SKM-1 (cell line): ENCODE data around the gene MARCHF4.

Experiments used
- DNase-seq: peaks from one replicate; lab custom pipeline; 2025; ENCODE audit not compliant: unreplicated experiment; lab: John Stamatoyannopoulos, UW

Gene MARCHF4

GRCh38 chr2:216351172-216351925 is 20.9 kb downstream of the MARCHF4 start:
- DNase-seq = no peak

GRCh38 chr2:216350214-216350791 is 22.0 kb downstream of the MARCHF4 start:
- no peak for DNase-seq

GRCh38 chr2:216349366-216349765 is 22.9 kb downstream of the MARCHF4 start:
- DNase-seq = no peak

- no peak for DNase-seq
Observed at GRCh38 chr2:216348756-216349308, 23.5 kb downstream of the MARCHF4 start.

DNA sequence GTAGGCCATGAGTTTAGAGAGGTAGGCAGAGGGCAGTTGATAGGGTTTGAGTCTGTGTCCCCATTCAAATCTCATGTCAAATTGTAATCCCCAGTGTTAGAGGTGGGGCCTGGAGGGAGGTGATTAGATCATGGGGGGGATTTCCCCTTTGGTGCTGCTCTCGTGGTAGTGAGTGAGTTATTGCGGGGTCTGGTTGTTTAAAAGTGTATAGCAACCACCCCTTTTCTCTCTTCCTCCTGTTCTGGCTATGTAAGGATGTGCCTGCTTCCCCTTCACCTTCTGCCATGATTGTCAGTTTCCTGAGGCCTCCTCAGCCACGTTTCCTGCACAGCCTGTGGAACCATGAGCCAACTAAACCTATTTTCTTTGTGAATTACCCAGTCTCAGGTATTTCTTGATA is 25.5 kb downstream of the MARCHF4 start:
- DNase-seq = no peak

DNA sequence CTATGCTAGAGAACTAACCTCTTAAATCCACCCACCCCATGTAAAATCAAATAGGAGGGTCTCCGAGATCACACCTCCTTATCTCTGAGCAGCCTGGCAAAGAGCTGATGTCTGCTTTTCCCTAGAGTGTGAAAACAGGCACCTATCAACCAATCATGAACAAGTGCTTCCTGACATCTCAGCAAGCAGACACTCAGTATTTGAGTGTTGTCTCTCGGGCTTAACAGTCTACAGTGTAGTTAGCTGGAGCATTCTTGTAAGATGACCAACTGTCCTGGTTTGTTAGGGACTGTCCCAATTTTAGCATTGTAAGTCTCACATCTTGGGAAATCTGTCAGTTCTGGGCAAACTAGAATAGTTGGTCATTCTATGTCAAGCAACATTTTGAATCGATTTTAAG is 26.4 kb downstream of the MARCHF4 start:
- DNase-seq = no peak

- no peak for DNase-seq
Observed at GRCh38 chr2:216344950-216345300, 27.4 kb downstream of the MARCHF4 start.

DNA sequence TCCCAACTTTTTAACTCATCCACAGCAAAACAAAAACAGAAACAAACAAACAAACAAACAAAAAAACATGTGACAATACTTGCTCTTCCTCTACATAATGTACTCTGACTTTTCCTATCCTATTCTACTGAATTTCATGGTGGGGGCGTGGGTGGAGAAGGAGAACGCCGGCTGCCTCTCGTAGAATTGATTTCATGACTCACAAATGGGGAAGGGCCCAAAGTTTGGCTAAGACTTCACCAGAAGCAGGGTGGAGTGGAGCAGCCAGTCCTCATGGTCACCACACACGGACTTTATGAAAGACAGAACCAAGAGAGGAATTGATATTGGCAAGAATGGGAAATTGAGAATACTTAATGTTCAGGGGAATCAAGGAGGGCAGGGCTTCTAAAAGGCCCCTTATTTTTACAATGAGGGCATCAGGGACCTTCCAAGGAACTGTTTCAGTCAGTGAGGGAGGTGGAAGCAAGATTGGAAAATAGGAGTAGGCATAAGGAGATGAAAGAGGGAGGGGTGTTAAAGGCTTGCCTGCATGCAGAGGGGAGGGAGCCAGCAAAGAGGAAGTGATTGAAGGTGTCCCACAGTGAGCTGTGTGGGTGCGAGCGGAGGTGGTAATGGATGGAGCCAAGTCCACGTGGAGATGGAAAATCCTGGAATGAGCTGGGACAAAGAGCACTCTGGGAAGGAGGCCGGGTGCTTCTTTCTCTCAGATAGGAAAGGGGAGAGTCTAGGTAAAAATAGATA is 27.9 kb downstream of the MARCHF4 start:
- DNase-seq = no peak

GRCh38 chr2:216343221-216343980 is 28.9 kb downstream of the MARCHF4 start:
- DNase-seq = no peak

DNA sequence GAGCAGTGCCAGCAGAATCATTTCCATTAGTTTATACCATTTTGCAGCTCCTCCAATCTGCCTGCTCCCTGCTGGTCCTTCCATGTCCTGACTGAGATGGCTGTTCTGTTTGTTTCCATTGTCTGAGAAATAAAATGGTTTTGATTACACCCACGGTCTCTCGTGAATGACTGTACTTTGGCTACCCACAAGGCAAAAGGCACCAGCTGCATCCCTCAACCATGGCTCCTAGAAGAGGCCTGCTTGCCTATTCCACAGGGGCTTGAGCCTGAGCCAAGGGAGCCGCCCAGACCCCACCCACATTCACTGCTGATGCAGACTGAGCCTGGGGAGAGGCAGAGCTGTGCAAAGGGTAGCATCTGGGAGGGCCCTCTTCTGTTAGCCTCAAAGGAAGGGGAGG is 31.2 kb downstream of the MARCHF4 start:
- DNase-seq = no peak

DNA sequence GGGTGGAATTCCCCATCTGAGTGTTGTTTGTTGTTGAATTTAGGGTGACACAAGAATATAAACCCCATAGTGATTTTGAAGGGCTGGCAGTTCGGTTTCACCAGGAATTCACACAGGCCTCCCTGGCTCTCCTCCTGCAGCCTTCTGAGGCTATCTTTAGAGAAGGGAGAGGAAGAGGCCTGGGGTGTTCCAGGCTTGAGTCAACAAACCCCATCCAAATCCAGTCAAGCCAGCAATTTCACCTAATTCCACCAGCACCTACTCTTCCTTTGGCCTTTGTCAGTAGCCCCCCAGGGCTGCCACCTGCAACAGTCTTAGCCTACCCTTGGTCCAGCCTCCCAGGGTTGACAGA is 32.0 kb downstream of the MARCHF4 start:
- DNase-seq = no peak

DNA sequence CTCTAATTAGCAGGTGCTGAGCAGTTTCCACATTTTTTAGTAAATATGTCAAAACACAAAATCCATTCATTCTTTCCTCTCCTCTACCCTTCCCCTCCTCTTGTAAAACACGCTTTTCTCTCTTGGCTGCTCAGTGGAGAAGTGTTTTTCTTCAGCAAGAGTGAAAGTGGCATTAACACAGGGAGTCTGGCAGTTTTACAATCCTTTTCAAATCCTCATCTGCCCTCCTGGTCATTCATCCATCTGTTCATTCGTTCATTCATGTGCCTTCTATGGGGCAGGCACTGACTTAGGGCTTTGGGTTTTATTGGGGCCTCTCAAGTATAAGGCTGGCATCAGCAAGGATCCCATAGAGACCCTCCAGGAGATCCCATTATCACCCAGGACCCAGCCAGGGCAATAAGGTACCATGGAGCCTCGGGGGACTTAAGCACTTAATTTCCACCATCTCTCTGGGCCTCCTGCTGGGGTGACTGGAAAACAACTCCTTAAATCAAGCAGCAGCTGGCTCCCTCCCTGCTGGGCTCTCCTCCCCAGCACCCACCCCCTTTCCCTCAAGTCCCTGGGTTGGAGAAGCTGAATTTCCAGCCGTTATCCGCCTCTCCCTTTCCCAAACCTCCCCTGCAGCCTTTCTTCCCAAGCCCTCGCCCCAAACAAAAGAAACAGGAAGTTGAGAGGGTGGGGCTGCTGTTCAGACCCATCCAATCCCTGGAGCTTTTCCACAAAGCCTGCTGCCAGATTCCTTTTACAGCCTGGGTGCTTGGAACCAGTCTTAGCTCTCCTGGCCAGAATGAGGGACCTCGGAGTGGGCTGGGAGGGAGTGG is 32.6 kb downstream of the MARCHF4 start:
- DNase-seq = no peak

DNA sequence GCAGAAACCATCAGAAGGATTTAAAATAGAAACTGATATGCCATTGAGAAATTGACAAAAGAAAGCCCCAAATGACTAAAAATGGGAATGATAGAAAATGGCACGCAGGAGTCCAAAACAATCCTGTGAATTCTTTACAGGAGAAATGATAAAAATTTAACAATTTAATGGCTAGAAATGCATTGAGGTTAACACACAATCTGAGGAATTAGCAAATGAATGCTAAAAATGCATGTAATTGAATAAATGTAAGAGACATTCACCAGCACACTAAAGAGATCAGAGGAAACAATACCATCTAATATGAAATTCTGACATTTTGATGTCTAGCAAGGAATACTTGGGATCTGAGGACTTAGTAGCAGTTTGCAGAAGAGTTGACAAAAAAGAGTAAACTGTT is 37.0 kb downstream of the MARCHF4 start:
- DNase-seq = no peak

GRCh38 chr2:216328347-216328746 is 43.9 kb downstream of the MARCHF4 start:
- no peak for DNase-seq

GRCh38 chr2:216327447-216327935 is 44.8 kb downstream of the MARCHF4 start:
- no peak for DNase-seq
